ENCODE measurements around the gene AIDA.
A peak's percentile ranks its signal among the peaks of the same experiment; 100 is the strongest.

The AIDA gene, protein sequence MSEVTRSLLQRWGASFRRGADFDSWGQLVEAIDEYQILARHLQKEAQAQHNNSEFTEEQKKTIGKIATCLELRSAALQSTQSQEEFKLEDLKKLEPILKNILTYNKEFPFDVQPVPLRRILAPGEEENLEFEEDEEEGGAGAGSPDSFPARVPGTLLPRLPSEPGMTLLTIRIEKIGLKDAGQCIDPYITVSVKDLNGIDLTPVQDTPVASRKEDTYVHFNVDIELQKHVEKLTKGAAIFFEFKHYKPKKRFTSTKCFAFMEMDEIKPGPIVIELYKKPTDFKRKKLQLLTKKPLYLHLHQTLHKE

DNA sequence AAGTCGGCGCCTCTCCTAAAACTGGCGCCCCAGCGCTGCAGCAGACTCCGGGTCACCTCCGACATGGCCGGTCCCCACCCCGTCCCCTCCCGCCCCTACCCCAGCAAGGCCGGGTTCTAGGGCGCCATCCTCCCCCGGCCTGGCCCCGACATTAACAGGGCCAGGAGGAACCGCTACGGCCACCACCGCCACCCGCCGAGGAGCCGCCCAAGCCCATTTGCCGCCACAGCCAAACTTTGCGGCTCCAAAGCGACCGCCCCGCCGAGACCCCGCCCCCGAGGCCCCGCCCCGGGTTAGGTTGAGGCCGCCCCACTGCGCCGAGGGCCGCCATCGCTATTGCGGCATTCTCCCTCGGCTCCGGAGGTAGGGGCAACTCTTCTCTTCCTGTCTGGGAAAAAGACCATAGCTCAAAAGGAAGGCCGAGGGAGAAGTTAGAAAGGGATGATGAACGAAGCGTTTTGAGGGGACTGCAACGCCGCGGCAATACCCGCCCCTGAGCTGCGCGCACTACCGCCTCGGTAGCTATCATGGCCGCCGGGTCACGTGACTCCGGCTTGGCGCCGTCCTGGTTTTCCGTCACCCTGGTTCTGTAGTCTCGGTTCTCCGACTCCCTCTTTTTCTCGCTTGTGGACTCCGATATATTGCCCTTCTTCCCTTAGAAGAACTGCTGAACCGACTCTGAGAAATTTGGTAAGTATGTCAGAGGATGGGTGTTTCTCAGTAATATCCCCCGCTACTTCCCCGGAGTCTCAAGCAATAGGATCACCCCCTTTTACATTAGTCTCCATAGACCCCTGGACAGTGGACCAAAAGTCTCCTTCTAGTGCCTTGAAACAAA is at the start of gene AIDA, which contains the start of gene BROX:
AIDA (minus strand) TSS at position 239 of the 838 bp plus-strand sequence; CDS start at position 65, 174 bp downstream.
BROX (plus strand) TSS at position 312 of the 838 bp plus-strand sequence. CDS start 3,136 bp downstream, outside the sequence.
- ChIA-PET CTCF (interaction anchor here (0.6 to 1.5 kb wide), 6 partner anchors 78 to 477 kb away, joined by 3 to 6 read pairs (median 4); no protein-coding TSS in a partner anchor), POLR2A (interaction anchor here (0.8 to 1.8 kb wide), 6 partner anchors 9 to 123 kb away, joined by 3 to 10 read pairs (median 4); partner anchors contain the start of gene TAF1A)
- H3K27ac ChIP-seq (ENCODE audit: extremely low read depth, low read depth, low read length) = peak within 1 kb of the TSS; percentile 87
- 0 out of 2 replicates have a peak, but pooled peaks have one; percentile 19 for TF ChIP-seq MZF1 (tag by site-specific recombination; IDR thresholded peaks at IDR 0.05; ENCODE audit: borderline replicate concordance)
- TF ChIP-seq, protein P1, sequence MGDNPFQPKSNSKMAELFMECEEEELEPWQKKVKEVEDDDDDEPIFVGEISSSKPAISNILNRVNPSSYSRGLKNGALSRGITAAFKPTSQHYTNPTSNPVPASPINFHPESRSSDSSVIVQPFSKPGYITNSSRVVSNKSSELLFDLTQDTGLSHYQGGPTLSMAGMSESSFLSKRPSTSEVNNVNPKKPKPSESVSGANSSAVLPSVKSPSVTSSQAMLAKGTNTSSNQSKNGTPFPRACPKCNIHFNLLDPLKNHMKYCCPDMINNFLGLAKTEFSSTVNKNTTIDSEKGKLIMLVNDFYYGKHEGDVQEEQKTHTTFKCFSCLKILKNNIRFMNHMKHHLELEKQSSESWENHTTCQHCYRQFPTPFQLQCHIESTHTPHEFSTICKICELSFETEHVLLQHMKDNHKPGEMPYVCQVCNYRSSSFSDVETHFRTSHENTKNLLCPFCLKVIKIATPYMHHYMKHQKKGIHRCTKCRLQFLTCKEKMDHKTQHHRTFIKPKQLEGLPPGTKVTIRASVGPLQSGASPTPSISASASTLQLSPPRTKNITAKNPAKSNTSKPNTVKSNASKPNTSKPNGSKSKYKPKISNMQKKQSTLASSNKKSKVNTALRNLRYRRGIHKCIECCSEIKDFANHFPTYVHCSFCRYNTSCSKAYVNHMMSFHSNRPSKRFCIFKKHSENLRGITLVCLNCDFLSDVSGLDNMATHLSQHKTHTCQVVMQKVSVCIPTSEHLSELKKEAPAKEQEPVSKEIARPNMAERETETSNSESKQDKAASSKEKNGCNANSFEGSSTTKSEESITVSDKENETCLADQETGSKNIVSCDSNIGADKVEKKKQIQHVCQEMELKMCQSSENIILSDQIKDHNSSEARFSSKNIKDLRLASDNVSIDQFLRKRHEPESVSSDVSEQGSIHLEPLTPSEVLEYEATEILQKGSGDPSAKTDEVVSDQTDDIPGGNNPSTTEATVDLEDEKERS (tag by site-specific recombination; IDR thresholded peaks at IDR 0.05) = no peak
- TF ChIP-seq, protein P2, sequence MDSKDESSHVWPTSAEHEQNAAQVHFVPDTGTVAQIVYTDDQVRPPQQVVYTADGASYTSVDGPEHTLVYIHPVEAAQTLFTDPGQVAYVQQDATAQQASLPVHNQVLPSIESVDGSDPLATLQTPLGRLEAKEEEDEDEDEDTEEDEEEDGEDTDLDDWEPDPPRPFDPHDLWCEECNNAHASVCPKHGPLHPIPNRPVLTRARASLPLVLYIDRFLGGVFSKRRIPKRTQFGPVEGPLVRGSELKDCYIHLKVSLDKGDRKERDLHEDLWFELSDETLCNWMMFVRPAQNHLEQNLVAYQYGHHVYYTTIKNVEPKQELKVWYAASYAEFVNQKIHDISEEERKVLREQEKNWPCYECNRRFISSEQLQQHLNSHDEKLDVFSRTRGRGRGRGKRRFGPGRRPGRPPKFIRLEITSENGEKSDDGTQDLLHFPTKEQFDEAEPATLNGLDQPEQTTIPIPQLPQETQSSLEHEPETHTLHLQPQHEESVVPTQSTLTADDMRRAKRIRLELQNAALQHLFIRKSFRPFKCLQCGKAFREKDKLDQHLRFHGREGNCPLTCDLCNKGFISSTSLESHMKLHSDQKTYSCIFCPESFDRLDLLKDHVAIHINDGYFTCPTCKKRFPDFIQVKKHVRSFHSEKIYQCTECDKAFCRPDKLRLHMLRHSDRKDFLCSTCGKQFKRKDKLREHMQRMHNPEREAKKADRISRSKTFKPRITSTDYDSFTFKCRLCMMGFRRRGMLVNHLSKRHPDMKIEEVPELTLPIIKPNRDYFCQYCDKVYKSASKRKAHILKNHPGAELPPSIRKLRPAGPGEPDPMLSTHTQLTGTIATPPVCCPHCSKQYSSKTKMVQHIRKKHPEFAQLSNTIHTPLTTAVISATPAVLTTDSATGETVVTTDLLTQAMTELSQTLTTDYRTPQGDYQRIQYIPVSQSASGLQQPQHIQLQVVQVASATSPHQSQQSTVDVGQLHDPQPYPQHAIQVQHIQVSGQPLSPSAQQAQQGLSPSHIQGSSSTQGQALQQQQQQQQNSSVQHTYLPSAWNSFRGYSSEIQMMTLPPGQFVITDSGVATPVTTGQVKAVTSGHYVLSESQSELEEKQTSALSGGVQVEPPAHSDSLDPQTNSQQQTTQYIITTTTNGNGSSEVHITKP (tag by site-specific recombination; IDR thresholded peaks at IDR 0.05) = peak; percentile 80
- TF ChIP-seq ZNF654 (tag by site-specific recombination; IDR thresholded peaks at IDR 0.05; ENCODE audit: low read depth) = no peak
- 0 out of 2 replicates have a peak, but pooled peaks have one; percentile 7 for TF ChIP-seq ZNF133 (tag by site-specific recombination; IDR thresholded peaks at IDR 0.05)
- TF ChIP-seq ZNF610 (tag by site-specific recombination; IDR thresholded peaks at IDR 0.05; ENCODE audit: borderline replicate concordance) = peak; percentile 79
- peak; percentile 99 for TF ChIP-seq SP3 (tag by site-specific recombination; IDR thresholded peaks at IDR 0.05)
- peak; percentile 24; the same call in 1 of the 2 replicates for TF ChIP-seq GLI2 (tag by site-specific recombination; IDR thresholded peaks at IDR 0.05; ENCODE audit: borderline replicate concordance, low read depth)
- TF ChIP-seq HOXD13 (CRISPR knock-in tag; IDR thresholded peaks at IDR 0.05; ENCODE audit: borderline replicate concordance) = no peak
- TF ChIP-seq, protein P3, sequence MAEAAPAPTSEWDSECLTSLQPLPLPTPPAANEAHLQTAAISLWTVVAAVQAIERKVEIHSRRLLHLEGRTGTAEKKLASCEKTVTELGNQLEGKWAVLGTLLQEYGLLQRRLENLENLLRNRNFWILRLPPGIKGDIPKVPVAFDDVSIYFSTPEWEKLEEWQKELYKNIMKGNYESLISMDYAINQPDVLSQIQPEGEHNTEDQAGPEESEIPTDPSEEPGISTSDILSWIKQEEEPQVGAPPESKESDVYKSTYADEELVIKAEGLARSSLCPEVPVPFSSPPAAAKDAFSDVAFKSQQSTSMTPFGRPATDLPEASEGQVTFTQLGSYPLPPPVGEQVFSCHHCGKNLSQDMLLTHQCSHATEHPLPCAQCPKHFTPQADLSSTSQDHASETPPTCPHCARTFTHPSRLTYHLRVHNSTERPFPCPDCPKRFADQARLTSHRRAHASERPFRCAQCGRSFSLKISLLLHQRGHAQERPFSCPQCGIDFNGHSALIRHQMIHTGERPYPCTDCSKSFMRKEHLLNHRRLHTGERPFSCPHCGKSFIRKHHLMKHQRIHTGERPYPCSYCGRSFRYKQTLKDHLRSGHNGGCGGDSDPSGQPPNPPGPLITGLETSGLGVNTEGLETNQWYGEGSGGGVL (tag by site-specific recombination; IDR thresholded peaks at IDR 0.05) = no peak
- TF ChIP-seq ZNF146 (tag by site-specific recombination; IDR thresholded peaks at IDR 0.05) = peak; percentile 26; the same call in 1 of the 2 replicates
- no peak for TF ChIP-seq ZNF777 (tag by site-specific recombination; IDR thresholded peaks at IDR 0.05; ENCODE audit: borderline replicate concordance)
- TF ChIP-seq ZBTB21 (tag by site-specific recombination; IDR thresholded peaks at IDR 0.05) = peak; percentile 74; the same call in 1 of the 2 replicates
- no peak; the same call in 1 of the 2 replicates for TF ChIP-seq WT1 (tag by site-specific recombination; IDR thresholded peaks at IDR 0.05)
- TF ChIP-seq SP2 (tag by site-specific recombination; IDR thresholded peaks at IDR 0.05) = peak; percentile 87
- TF ChIP-seq ZNF664 (tag by site-specific recombination; IDR thresholded peaks at IDR 0.05) = 0 out of 2 replicates have a peak, but pooled peaks have one; percentile 12
- TF ChIP-seq PATZ1 (tag by site-specific recombination; IDR thresholded peaks at IDR 0.05) = peak; percentile 48; the same call in 1 of the 2 replicates
- TF ChIP-seq YY1 (tag by site-specific recombination; IDR thresholded peaks at IDR 0.05) = peak; percentile 100
- TF ChIP-seq ZNF37A (tag by site-specific recombination; IDR thresholded peaks at IDR 0.05) = no peak
- TF ChIP-seq IKZF3 (tag by site-specific recombination; IDR thresholded peaks at IDR 0.05) = 0 out of 2 replicates have a peak, but pooled peaks have one; percentile 33
- TF ChIP-seq ZNF302 (tag by site-specific recombination; IDR thresholded peaks at IDR 0.05; ENCODE audit: low read depth) = no peak
- peak; percentile 82; the same call in 1 of the 2 replicates for TF ChIP-seq ZNF138 (tag by site-specific recombination; IDR thresholded peaks at IDR 0.05; ENCODE audit: borderline replicate concordance)
- 0 out of 2 replicates have a peak, but pooled peaks have one; percentile 8 for TF ChIP-seq ZFHX2 (tag by site-specific recombination; conservative IDR thresholded peaks at IDR 0.05)
- TF ChIP-seq ZNF121 (tag by site-specific recombination; IDR thresholded peaks at IDR 0.05) = no peak
- no peak for TF ChIP-seq ZNF169 (tag by site-specific recombination; IDR thresholded peaks at IDR 0.05)

More for the DNA sequence above, at the start of gene AIDA, which contains the start of gene BROX:
- Histone ChIP-seq H3K9me3 (ENCODE audit: control insufficient read depth, insufficient read depth, low read depth, low read length) (no peaks in the 10 kb centered on the region), H3K36me3 (ENCODE audit: control insufficient read depth in 2 of 2, insufficient read depth in 1 of 2, low read length in 2 of 2) (peaks cover 13 to 21% of the 10 kb centered on the region in 2 experiments), H3K4me1 (ENCODE audit: control insufficient read depth, insufficient read depth, low read length) (no peaks in the 10 kb centered on the region), H3K4me3 (ENCODE audit: low read depth, low read length) (peak within 1 kb of the TSS; percentile 84)
